Stimulated activated naive B cell treated with anti-CD40 and anti-IgM and Interleukin-4, amounts not matched to agents 10 μg/mL and 1 μg/mL and 100 μg/mL, for 72 hours (primary cell): ENCODE results near the gene VAC14.

Experiments
- ATAC-seq, 2 donors: fragments of 150-1000 bp; cut with Tn5 transposase; replicated peaks; 2 replicates each; pipeline ENCODE4 v1.10.0; 2021; ENCODE audit warnings: moderate library complexity in 1 of 2
- DNase-seq: peaks from one replicate; pipeline ENCODE4 v3.0.0; 2021
- H3K27ac Mint-ChIP-seq: one replicate; pipeline ENCODE4 v1.8.0; 2022; ENCODE audit warnings: mild to moderate bottlenecking, mixed read lengths
- H3K27me3 Mint-ChIP-seq, 2 donors: one replicate each; pipeline ENCODE4 v1.8.0; 2022; ENCODE audit warnings: mixed read lengths in 2 of 2
- H3K36me3 Mint-ChIP-seq, 2 donors: one replicate each; pipeline ENCODE4 v1.8.0; 2022; ENCODE audit warnings: mixed read lengths in 2 of 2, mild to moderate bottlenecking in 1 of 2
- H3K4me1 Mint-ChIP-seq, 2 donors: one replicate each; pipeline ENCODE4 v1.8.0; 2022; ENCODE audit warnings: mixed read lengths in 2 of 2, mild to moderate bottlenecking in 1 of 2
- H3K4me3 Mint-ChIP-seq, 2 donors: one replicate each; pipeline ENCODE4 v1.8.0; 2022; ENCODE audit warnings: mild to moderate bottlenecking in 2 of 2, mixed read lengths in 2 of 2, moderate library complexity in 1 of 2
- H3K9me3 Mint-ChIP-seq, 2 donors: one replicate each; pipeline ENCODE4 v1.8.0; 2022; ENCODE audit warnings: mixed read lengths in 2 of 2, mild to moderate bottlenecking in 1 of 2

Gene VAC14

DNA sequence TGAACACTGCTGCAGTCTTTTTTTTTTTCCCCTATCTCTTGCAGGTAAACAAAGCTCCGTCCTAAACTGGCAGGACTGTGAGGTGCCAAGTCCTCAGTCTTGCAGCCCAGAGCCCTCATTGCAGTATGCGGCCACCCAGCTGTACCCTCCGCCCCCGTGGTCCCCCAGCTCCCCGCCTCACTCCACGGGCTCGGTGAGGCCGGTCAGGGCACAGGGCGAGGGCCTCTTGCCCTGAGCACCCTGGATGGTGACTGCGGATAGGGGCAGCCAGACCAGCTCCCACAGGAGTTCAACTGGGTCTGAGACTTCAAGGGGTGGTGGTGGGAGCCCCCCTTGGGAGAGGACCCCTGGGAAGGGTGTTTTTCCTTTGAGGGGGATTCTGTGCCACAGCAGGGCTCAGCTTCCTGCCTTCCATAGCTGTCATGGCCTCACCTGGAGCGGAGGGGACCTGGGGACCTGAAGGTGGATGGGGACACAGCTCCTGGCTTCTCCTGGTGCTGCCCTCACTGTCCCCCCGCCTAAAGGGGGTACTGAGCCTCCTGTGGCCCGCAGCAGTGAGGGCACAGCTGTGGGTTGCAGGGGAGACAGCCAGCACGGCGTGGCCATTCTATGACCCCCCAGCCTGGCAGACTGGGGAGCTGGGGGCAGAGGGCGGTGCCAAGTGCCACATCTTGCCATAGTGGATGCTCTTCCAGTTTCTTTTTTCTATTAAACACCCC lies 140.8 kb downstream of the VAC14 start:
- ATAC-seq, result no peak
- peak overlapping the region; percentile 81 for H3K27ac Mint-ChIP-seq

DNA sequence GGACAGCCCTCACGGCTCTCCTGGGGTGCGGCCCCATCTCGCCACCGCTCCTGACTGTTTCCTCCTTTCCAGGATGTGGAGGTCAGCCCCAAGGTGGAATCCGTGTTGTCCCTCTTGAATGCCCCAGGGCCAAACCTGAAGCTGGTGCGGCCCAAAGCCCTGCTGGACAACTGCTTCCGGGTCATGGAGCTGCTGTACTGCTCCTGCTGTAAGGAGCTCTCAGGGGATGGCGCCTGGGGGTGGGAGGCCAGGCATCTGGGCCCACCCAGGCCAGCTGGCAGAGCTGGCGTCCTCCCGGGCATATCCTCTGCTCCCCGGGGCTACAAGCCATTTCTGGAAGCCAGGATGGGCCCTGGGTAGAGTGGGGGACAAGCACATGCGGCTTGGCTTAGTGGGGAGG lies 141.4 kb downstream of the VAC14 start:
- ATAC-seq (no peak), DNase-seq (no peak)
- no peaks in the 10 kb centered on the region for H3K4me1 Mint-ChIP-seq
- H3K27ac Mint-ChIP-seq, result no peak overlapping the region
- no peaks in the 10 kb centered on the region for H3K9me3 Mint-ChIP-seq
- no peak overlapping the region for H3K4me3 Mint-ChIP-seq
- H3K36me3 Mint-ChIP-seq, result no peaks in the 10 kb centered on the region
- peaks cover 7 to 9% of the 10 kb centered on the region in 2 donors for H3K27me3 Mint-ChIP-seq

More for the DNA sequence above, 140.8 kb downstream of the VAC14 start:
- H3K36me3 Mint-ChIP-seq, result no peaks in the 10 kb centered on the region
- no peak overlapping the region for H3K4me3 Mint-ChIP-seq
- DNase-seq, result no peak
- H3K27me3 Mint-ChIP-seq, result peaks cover 3 to 4% of the 10 kb centered on the region in 2 donors
- H3K9me3 Mint-ChIP-seq, result no peaks in the 10 kb centered on the region
- no peaks in the 10 kb centered on the region for H3K4me1 Mint-ChIP-seq

DNA sequence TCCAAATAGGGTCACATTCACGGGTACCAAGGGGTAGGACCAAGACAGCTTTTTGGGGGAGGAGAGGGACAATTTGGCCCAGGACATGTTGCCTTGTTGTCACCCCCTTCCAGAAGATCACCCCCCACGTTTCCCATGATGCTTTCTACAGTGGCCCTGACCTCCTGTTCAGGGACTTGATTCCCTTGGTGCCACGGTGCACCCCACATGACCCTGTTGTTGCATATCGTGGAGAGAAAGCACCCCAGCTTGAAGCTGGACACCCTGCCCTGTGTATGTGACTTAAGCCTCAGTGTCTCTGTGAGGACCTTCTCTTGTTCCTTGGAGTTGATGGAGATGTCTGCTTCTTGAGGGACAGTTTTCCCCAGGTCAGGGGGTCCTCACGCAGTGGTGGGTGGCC lies 142.0 kb downstream of the VAC14 start:
- peaks cover 1 to 2% of the 10 kb centered on the region in 2 donors for H3K4me1 Mint-ChIP-seq
- H3K4me3 Mint-ChIP-seq, result no peak overlapping the region
- H3K9me3 Mint-ChIP-seq, result no peaks in the 10 kb centered on the region
- no peak for DNase-seq
- H3K27me3 Mint-ChIP-seq, result peaks cover 8 to 11% of the 10 kb centered on the region in 2 donors
- no peak for ATAC-seq
- H3K36me3 Mint-ChIP-seq, result no peaks in the 10 kb centered on the region
- H3K27ac Mint-ChIP-seq, result no peak overlapping the region

DNA sequence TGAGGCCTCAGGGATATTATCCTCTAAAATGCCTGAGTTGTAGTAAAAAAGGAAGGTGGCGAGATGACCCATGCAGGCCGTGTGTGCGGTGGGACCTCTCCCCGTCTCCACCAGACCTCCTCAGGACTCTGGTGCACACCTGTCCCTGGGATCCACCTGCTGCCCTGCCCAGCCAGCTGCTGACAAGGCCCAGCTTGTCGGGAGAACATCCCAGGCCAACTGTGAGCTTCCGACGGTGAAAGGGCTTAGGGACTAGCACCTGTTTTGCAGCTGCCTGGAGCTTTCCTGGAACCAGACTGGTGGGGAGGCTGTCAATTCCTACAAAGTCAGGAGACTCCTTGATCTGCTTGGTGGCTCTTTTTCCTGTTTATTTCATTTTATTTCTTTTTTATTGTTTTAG lies 143.0 kb downstream of the VAC14 start:
- ATAC-seq, result no peak
- Mint-ChIP-seq H3K27me3 (peaks cover 11 to 15% of the 10 kb centered on the region in 2 donors), H3K27ac (no peak overlapping the region), H3K4me1 (peaks cover 5 to 6% of the 10 kb centered on the region in 2 donors), H3K36me3 (no peaks in the 10 kb centered on the region), H3K9me3 (no peaks in the 10 kb centered on the region), H3K4me3 (no peak overlapping the region)
- DNase-seq, result no peak

DNA sequence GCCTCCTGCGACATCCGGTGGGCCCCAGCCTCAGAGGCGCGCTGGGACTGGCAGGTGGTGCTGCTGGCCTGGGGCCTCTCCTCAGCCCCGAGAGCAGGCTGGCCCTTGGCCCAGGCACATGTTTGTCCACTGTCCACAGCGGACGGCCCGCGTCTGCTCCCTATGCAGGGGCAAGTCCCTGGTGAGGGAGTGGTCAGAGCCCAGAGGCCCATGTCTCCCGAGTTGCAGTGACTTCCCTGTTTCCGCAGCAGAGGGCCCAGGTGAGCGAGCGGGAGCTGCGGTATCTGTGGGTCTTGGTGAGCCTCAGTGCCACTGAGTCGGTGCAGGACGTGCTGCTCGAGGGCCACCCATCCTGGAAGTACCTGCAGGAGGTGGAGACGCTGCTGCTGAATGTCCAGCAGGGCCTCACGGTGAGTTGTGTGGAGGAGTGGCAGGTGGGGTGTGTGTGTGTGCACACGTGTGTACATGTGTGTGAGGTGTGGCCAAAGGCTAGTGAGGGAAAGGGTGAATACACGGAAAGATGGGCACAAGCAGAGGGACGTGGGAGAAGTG lies 144.2 kb downstream of the VAC14 start:
- Mint-ChIP-seq H3K27ac (no peak overlapping the region), H3K9me3 (no peaks in the 10 kb centered on the region), H3K36me3 (no peaks in the 10 kb centered on the region), H3K4me3 (no peak overlapping the region), H3K4me1 (peaks cover 5 to 6% of the 10 kb centered on the region in 2 donors), H3K27me3 (peaks cover 11 to 15% of the 10 kb centered on the region in 2 donors)
- no peak for DNase-seq
- ATAC-seq, result no peak

DNA sequence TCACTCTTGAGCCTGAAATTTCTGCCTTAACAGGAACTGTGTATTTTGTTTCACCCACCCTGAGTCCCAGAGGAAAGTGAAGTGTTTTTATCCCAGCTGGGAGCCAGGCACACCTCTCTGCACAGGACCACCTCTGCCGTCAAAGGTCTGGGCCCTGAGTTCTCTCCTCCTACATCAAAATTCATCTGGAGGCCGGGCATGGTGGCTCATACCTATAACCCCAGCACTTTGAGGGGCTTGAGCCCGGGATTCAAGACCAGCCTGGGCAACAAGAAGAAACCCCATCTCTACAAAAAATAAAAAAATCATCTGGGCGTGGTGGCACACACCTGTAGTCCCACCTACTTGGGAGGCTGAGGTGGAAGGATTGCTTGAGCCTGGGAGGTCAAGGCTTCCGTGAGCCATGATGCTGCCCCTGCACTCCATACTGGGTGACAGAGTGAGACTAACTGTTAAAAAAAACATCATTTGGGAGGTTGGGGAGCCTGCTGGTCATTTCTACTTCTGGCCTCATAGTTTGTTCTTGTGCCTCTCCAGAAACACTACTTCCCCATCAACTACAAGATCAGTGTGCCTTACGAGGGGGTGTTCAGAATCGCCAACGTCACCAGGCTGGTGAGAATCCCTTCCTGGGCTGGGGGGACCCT lies 144.8 kb downstream of the VAC14 start:
- DNase-seq (no peak), ATAC-seq (no peak)
- Mint-ChIP-seq H3K4me1 (peaks cover 5 to 6% of the 10 kb centered on the region in 2 donors), H3K4me3 (no peak overlapping the region), H3K9me3 (no peaks in the 10 kb centered on the region), H3K27me3 (peaks cover 11 to 15% of the 10 kb centered on the region in 2 donors), H3K27ac (peak overlapping the region; percentile 38), H3K36me3 (no peaks in the 10 kb centered on the region)

DNA sequence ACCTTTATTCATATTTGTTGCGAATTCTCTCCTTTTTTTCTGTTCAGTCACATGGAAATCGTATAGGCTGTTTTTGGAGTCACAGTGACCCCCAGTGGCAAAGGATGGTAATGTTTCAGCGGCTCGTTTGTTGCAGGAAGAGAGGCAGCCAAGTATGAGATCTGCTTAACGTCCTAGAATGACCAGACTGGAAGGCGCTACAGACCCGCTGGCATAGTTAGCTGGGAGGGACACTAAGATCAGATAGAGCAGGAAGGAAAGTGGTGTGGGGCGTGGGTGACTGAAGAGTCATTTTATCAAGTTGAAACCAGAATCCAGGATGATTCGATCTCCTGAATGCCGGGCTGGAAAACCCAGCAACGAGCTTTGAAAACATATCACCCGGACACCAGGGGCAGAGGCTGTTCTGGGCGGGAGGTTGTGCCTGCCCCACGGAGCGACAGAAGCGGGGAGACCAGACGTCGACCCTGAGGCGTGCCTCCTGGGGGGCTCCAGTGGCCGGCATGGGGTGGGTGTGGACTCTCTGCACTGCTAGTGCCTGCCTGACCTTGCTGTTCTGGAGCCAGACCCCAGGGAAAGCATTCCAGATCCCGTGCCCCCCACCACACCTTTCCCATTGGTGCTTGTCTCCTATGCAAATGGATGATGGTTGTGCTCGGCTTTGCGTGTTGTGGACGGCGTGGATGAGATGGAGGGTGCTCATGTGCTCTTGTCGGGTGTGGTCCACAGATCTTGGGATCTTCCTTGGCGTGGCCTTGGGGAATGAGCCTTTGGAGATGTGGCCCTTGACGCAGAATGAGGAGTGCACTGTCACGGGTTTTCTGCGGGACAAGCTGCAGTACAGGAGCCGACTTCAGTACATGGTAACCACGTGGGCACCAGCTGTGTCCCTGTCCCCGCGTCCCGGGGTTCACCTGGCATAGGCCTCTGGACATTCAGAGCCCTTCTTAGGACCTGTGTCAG lies 146.9 kb downstream of the VAC14 start:
- Mint-ChIP-seq H3K4me1 (peaks cover 5 to 6% of the 10 kb centered on the region in 2 donors), H3K9me3 (no peaks in the 10 kb centered on the region), H3K36me3 (no peaks in the 10 kb centered on the region), H3K27me3 (peaks cover 11 to 15% of the 10 kb centered on the region in 2 donors), H3K4me3 (peak overlapping the region; percentile 54 to 67), H3K27ac (peak overlapping the region; percentile 28)
- peak; percentile 72 for DNase-seq
- ATAC-seq, result peak; percentile 86 to 88

DNA sequence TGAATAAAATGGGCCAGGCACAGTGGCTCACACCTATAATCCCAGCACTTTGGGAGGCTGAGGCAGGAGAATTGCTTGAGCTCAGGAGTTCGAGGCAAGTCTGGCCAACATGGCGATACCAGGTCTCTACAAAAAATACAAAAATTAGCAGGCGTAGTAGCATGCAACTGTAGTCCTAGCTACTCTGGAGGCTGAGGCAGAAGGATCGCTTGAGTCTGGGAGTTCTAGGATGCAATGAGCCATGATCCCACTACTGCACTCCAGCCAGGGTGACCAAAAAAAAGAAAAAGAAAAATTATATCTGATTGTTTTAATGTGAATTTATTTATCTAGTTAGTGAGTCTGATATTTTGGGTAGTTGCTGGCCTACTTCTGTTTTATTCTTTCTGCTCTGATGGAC lies 147.6 kb downstream of the VAC14 start:
- Mint-ChIP-seq H3K9me3 (no peaks in the 10 kb centered on the region), H3K4me1 (peaks cover 5 to 6% of the 10 kb centered on the region in 2 donors), H3K27me3 (peaks cover 11 to 15% of the 10 kb centered on the region in 2 donors), H3K4me3 (no peak overlapping the region), H3K27ac (no peak overlapping the region), H3K36me3 (no peaks in the 10 kb centered on the region)
- DNase-seq, result no peak
- no peak for ATAC-seq

DNA sequence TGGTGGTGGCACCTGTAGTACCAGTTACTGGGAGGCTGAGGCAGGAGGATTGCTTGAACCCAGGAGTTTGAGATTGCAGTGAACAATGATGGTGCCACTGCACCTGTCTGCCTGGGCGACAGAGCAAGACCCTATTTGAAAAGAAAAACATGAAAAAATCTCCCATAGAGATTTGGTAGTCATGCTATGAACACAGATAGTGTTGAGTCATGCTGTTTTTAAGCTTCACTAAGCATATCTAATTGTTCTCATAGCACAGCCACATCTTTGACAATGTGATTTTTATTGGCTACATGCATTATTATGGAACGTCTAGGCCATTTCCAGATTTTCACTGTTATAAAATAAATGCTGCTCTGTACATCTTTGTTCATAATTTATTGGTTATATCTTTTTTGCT lies 148.6 kb downstream of the VAC14 start:
- DNase-seq (no peak), ATAC-seq (no peak)
- Mint-ChIP-seq H3K4me3 (no peak overlapping the region), H3K4me1 (peaks cover 5 to 6% of the 10 kb centered on the region in 2 donors), H3K27me3 (peaks cover 11 to 15% of the 10 kb centered on the region in 2 donors), H3K9me3 (no peaks in the 10 kb centered on the region), H3K36me3 (no peaks in the 10 kb centered on the region), H3K27ac (no peak overlapping the region)

DNA sequence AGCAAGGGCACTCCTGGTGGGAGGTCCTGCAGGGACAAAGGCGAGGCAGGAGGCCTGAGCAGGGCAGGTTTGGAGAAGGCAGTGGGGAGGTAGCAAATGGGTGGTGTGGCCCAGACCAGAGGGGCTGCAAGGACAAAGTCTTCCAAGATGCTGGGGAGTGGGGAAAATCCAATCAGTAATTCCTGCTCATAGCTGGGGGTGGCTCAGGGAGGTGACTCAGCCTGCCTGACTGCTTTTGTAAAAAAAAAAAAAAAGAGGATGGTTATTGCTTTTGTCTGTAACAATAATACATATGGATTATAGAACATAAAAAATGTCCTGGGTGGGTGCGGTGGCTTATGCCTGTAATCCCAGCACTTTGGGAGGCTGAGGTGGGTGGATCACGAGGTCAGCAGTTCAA lies 149.4 kb downstream of the VAC14 start:
- peaks cover 8 to 15% of the 10 kb centered on the region in 2 donors for H3K27me3 Mint-ChIP-seq
- H3K27ac Mint-ChIP-seq, result no peak overlapping the region
- H3K9me3 Mint-ChIP-seq, result no peaks in the 10 kb centered on the region

DNA sequence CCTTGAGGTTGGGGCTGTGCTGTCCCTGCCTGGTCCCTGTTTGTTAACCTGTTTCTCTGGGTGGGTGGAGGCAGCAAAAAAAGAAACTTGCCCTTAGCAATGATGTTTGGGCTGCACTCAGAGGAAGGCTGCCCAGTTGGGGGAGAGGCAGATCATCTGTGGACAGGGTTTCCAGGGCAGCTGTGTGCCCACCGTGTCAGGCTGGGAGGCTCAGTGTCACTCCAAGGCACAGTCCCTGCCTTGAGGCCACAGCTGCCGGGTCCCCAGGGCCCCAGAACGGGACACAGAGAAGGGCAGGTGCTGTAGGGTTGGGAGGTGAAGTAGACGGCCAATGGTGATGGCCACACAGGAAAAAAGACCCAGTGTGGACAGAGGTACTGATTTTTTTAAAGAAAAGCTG lies 150.7 kb downstream of the VAC14 start:
- Mint-ChIP-seq H3K9me3 (no peaks in the 10 kb centered on the region), H3K4me3 (no peak overlapping the region), H3K4me1 (peaks cover 5 to 6% of the 10 kb centered on the region in 2 donors), H3K27ac (peak overlapping the region; percentile 67), H3K27me3 (peaks cover 8 to 12% of the 10 kb centered on the region in 2 donors), H3K36me3 (no peaks in the 10 kb centered on the region)
- no peak for ATAC-seq
- DNase-seq, result no peak

More for the DNA sequence above, 149.4 kb downstream of the VAC14 start:
- peaks cover 5 to 6% of the 10 kb centered on the region in 2 donors for H3K4me1 Mint-ChIP-seq
- ATAC-seq, result no peak
- no peak overlapping the region for H3K4me3 Mint-ChIP-seq
- DNase-seq, result no peak
- H3K36me3 Mint-ChIP-seq, result no peaks in the 10 kb centered on the region

DNA sequence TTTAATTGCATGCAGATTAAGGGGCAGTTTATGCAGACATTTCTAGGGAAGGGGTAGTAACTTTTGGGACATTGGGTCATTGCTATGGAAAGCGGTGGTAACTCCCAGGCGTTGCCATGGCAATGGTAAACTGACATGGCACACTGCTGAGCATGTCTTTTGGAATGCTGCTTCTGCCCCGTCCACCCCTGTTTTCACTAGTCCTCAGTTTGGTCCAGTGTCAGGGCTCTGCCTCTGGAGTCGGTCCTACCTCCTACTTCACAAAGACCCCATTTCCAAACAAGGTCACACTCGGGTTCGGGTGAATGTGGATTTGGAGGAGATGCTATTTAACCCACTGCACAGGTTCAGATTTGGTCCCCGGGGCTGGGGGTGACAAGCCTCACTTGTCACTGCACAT lies 151.7 kb downstream of the VAC14 start:
- Mint-ChIP-seq H3K36me3 (no peaks in the 10 kb centered on the region), H3K4me1 (peaks cover 5 to 6% of the 10 kb centered on the region in 2 donors), H3K9me3 (no peaks in the 10 kb centered on the region), H3K27ac (no peak overlapping the region), H3K4me3 (no peak overlapping the region), H3K27me3 (peaks cover 4 to 6% of the 10 kb centered on the region in 2 donors)
- ATAC-seq (no peak), DNase-seq (no peak)

DNA sequence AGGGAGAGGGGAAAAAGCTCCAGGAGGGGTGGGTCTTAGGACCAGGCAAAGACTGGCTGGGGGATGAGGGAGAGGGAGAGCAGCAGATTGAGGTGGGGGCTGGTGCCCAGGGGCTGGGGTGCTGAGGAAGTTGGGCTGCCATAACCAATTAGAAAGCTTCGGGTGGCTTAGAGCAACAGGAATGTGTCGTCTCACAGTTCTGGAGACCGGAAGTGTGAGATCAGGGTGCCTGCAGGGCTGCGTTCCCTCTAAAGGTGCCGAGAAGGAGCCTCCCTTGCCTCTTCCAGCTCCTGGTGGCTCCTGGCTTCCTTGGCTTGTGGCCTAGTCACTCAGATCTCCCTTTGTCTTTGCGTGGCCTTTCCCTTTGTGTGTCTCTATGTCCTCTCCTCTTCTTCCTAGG lies 152.4 kb downstream of the VAC14 start:
- Mint-ChIP-seq H3K27me3 (peaks cover 0 to under 1% of the 10 kb centered on the region in 2 donors), H3K36me3 (no peaks in the 10 kb centered on the region), H3K4me1 (peaks cover under 1% of the 10 kb centered on the region in 2 donors), H3K9me3 (no peaks in the 10 kb centered on the region), H3K27ac (no peak overlapping the region), H3K4me3 (no peak overlapping the region)
- no peak for ATAC-seq
- no peak for DNase-seq
